Bone marrow (tissue), 2 donors: ENCODE measurements around the gene BATF3.
A peak's percentile ranks its signal among the peaks of the same experiment; 100 is the strongest.

Experiments
- DNase-seq, 2 donors: peaks; one replicate each; lab custom pipeline; 2025; lab: John Stamatoyannopoulos, UW

Gene BATF3

DNA sequence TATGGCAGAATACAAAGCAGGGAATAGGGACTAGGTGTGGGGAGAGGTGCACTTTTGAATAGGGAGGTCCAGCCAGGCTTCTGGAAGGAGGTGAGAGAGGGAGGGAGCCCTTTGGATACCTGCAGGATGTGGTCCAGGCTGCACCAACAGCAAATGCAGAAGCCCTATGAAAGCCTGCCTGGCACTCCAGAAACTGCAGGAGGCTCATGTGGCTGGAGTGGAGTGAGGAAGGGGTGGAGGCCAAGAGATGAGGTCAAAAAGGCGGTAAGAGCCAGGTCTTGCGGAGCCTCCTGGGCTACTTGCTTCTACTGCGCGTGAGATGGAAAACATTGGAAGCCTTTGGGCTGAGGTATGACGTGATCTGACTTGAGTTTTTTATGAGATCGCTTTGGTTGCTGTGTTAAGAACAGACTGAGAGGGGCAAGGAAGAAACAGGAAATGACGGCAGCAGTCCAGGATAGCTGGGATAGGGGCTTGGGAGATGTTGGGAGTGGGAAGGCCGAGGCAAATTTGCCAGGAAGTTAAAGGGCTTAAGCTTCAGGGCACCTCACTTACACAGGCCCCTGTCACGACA, 4.4 kb upstream of the BATF3 start:
- no peak for DNase-seq

DNA sequence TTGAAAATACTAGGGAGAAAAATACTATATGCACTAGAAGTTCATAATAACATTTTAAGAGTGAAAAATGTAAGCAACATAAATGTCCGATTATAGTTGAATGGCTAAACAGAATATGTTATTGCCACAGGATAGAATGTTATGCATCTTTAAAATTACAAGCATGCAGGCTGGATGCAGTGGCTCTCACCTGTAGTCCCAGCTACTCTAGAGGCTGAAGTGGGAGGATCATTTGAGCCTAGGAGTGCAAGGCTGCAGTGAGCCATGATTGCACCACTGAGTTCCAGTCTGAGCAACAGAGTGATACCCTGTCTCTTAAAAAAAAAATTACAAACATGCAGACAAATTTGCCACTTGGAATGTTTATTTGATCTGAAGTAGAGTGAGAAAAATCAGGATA, 3.0 kb upstream of the BATF3 start:
- no peak for DNase-seq

DNA sequence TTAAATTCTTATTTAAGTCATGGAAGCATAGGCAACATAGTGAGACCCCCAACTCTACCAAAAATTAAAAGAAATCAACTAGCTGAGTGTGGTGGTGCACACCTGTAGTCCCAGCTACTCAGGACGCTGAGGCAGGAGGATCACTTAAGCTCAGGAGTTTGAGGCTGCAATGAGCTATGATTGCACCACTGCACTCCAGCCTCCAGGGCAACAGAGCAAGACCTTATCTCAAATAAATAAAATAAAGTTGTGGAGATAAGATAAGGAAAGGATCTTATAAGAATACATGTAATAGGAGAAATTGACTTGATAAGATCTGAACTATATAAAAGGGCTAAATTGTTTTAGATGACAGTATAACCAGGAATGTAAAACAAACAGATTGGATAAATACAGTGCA, 2.3 kb upstream of the BATF3 start:
- DNase-seq, result no peak

DNA sequence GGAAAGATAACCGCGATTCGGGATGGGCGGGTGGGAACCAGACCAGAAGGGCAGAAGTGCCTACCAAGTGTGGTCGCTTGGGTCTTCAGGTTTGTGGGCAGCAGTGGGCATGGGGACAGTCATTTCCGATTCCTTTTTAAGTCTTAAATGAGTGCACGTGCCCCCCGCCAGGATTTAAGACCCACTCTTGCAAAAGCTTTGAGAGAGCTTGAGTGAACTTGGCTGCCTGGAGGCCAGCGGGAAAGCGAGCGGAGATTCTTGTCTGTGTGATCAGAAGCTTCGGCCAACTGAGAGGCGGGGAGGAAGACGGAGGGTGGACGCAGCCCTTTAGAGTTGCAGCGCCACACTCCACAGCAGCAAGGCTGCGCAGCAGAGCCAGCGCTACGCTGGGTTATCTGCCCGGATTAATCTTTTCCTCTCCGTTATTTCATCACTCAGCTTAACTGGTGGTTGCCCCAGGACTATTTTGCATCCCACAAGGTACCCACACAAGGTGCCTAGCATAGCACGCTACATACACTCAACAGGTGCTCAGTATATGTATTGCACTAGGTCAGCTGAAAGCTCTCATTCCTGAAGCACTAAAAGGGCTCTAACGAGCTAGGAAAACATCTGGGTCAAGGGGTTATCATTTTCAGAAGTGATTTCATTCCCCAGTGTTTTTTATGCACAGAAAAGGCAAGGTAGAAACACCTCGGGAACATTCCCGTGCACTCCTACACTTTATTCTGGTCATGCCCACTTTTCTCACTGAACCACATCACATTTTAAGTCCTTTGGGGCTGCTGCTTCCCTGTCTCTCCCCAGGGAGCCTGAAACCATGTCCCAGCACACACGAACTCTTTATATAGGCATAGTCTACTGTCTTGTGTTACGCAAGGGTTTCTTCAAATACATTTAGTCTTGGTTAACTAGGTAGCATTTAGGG, 1.5 kb upstream of the BATF3 start:
- no peak for DNase-seq

DNA sequence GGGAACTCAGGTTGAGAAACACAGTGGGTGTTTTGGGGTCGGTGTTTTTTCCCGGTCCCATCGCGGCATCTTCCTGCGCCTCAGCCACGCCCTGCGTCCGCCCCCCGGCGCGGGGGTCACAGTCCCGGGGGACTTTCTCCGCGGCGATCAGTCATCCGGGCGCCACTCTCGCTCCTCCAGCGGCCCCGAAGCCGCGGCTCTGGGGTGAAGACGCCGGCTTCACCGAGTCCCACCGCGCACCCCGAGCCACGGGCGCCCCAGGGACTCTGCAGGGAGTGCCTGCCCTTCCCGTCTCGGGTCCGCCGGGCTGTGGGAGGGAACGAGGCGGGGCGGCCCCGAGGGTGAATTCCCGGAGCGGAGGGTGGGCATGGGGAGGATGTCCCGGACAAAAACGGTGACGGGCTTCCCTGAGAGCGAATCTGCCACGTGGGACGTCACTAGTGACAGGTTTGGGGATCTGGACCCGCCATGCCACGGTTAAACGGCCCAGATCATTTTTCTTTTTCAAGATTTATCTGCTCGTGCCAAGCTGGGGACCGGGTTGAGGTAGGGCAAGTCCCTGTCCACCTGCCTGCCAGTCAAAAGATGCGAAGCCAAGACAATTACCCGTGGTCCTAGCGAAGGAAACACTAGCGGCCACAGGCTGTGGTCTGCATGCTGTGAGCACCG, 717 bp upstream of the BATF3 start:
- no peak for DNase-seq

DNA sequence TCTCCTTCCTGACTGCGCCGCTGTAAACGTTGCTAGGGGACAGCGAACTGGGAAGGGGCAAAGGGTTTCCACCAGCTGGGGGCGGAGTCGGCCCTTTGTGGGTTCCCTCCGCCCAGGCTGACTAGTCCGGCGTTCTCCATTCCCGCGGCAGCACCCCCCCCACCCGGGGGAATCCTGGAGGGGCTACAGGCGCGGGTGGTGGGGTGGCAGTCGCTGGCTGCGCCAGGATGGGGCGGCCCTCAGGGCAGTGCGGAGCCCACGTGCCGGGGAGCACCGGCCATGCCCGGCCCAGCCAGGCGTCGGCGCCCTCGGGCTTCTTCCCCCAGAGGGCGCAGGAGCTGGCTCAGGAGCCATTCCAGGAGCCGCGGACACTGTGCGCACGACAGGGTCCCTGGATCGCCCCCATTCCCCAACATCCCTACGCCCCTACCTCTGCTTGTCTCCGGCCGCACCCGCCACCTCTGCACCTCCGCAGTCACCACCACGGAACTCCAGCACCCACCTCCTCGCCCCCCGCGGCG, 476 bp downstream of the BATF3 start:
- peak in 1 of 2 donors; percentile 35 for DNase-seq

DNA sequence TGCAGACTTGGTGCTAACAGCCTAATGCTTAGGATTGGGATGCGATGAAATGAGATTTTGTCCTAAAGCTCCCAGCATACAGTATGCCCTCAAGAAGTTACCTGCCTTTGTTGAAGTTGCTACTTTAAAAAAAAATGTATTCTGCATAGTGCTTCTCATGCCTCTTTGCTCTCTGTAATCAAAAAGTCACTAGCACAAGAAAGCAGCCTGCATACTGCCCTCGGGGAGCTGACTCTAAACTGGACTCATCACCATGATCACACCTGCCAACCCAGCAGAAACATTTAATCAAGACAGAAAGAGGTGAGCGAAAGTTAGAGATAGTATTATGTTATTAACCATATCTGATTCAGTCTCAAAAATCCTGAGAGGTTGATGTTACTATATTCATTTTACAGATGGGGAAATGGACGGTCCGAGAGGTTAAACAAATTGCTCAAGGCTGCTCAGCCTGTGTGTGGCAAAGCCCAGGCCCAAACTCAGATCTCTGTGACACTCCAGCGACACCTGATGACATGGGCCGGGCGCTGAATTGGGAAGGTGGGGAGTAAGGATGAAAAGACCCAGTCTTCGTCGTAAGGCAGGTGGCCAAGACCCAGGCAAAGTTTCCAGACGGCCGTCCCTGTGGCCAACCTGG, 1.1 kb downstream of the BATF3 start:
- no peak for DNase-seq

DNA sequence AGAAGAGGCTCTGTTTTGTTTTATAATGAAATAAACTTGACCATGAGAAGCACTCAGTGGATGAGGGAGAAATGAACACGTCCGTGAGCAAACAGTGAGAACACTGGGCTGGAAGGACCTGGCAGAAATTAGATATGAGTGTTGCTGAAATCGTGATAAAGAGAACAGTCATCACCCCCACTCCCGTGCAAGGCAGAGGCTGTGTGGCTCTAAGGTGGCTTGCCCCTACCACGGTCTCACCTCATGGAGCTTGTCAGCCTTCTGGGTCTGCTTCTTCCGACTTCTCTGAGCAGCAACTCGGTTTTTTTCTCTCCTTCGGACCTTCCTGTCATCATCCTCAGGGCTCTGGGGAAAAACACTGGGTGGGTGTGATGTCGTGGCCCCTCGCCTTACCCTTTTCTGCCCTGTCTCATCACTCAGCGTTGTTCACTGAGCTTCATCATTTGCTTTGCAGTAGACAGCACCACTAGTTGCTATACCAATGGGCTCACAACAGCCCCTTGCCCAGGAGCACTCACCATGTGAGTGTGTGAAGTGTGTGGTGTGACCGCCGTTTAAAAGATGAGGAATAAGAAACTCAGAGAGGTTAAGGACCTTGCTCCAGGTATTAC, 2.8 kb downstream of the BATF3 start:
- no peak for DNase-seq

DNA sequence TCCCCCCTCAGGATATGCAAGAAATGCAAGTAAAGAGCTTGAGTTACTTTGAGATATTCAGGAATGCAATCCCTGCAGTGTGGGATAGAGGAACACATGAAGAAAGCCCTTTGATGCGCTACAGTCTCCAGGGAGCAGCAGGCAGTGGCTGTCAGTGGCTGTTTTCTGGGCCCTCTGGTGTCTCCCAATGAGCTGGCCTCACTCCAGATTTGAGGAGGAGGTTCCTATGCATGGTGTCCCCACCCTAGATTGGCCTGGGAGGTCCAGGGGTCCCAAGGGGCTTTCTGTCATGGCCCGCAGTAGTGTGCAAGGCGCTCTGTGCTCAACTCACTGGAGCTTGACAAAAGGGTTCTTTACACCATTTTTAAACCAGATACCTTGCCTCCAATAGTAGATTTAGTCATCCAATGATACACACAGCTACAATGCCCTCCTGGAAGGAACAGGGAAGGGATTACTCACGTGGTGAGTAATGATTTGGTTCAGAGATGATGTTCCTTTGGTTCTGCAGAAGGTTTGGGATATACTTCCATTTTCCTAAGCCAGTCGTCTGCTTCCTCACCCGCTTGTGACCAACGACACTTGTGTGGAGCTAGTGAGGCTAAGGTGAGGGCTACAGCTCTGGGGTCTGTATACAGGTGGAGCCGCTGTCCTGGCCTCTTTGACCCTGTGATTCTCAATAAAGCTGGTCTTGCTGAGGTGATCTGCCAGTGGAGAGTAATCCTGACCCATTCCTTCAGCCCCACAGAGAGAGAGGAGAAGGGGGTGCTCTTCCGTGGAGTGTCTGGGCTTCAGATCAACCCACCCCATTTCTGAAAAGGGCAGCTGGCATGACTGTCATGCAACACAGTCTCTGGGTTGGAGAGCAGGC, 6.6 kb downstream of the BATF3 start:
- DNase-seq, result no peak

DNA sequence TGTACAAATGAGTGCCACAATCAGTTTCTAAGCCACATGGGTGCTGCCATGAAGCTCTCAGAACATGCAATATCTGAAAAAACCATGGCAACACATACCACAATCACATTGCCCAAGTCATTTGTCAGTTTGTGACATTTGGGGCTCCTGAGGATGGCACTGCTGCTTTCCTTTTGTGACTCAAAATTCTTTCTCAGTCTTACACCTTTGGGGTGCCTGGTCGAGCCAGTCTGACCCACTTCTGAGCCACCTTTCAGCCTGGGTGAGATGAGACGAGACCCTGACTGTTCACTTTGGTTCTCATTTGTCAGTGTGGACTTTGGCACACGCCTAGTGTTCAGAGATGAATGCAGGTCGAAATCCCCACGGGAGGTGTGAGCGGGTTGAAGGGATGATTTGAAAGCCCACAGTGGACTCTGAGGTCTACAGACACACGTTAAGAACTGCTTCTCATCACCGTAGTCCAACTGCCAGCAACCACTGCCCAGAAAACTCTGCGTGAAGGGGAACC, 8.0 kb downstream of the BATF3 start:
- no peak for DNase-seq

DNA sequence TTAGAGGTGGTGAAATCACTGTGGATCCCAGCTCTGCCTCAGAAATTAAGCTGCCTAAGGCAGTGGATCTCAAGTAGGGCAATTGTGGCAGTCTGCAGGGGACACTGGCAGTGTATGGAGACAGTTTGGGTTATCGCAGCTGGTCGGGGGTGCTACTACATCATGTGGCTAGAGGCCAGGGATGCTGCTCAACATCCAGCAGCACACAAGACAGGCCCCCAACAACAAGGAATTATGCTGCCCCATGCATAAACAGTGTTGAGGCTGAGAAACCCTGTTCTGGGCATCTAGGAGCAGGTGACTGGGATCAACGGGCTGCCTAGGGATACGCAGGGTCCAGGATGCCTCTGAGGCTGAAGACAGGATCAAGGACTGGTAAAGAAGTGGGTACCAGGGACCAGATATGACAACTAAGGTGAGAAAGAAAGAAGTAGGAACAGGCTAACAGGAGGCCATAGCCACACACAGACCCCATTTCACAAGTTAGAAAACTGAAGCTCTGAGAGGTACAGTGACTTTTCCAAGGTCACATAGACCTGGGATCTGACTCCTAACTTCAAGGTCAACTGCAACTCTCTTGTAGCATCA, 8.7 kb downstream of the BATF3 start:
- no peak for DNase-seq

DNA sequence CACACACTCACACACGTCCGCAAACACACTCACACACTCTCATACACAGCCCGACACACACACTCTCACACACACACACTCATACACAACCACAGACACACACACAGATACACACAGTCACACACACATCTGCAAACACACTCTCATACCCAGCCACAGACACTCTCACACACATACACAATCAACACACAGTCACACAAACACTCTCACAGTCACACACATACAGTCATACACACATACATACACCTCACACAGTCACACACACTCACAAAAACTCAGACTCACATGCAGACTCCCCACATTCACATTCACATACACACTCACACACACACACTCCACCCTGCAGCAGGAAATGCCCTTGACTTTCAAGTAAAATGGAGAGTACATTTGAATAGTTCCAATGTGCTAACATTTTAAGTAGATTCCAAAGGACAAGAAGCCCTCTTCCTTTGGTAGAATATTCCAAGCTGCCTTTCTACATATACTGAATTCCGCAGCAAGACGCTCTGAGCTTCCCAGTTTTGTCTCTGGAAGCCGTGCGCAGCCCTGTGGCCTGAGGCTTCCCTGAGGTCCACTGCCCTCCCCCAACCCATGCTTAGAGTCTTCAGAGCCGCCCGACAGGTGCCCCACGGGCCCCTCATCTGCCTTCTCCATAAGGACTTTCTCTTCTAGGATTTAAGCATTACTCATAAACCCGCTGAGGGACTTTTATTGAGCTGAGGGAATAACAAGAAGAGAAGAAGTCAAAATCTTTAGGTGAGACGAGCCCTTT, 9.7 kb downstream of the BATF3 start:
- no peak for DNase-seq

DNA sequence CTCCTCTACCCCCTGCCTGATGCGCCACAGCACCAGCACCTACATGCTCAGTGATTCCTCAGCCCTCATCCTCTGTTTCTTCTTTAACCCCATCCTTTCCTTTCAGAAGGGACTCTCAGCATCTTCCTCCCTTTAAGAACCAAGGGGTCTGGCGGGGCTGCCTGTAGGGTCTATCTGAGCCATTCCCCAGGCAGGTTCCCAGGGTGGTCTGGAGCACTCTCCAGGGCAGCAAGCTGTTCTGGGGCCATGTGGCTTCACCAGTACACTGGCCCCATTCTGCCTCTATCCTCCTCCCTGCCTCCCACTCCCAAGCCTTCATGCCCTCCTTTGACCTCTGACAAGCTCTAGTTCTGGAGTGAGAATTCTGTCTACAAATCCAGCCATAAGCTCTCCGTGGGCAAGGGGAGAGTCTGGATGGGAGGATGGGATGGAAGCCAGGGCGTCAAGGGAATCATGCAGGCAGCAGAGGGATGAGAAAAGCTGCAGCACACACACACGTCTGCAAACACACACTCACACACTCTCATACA, 10.4 kb downstream of the BATF3 start:
- no peak for DNase-seq

DNA sequence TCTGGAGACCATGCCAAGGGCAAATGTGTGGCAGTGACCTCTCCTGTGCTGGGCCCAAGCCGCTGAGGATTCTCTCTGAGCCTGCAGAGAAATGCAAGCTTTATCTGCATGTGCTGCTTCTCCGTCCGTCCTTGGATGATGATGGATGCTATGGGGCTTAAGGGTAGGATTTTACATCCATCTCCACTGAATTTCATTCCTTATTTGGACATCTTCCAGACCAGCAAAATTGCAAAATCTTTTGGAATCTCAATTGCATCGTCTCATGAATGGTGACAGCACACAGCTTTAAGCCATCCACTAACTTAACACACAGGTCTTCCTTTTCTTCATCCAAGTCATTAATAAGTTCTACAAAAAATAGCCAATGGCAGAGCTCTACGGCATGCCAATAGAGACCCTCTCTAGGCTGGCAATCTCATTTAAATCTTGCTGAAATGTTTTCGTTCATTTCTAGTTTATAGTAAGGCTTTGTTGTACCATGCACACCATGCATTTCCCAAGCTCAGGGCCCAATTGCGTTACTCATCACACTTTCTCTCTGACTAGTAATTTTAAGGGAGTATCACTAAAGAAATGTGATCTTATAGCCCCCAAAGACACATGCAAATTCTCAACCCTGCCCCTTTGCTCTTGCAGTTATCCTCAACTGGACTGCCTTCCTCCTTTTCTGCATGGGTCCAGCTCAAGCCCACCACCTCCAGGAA, 11.1 kb downstream of the BATF3 start:
- no peak for DNase-seq

DNA sequence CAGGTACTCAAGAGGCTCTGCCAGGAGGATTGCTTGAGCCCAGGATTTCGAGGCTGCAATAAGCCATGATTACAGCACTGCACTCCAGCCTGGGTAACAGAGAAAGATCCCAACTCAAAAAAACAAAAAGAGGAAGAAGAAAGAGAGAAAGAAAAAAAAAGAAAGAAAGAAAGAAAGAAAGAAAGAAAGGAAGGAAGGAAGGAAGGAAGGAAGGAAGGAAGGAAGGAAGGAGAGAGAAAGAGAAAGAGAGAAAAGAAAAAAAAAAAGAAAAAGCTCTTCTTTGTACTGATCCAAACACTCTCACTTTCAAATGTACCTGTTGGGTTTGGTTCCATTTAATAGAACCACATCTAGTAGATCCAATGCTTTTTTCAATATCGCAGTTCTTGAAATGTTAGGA, 11.8 kb downstream of the BATF3 start:
- DNase-seq, result no peak

DNA sequence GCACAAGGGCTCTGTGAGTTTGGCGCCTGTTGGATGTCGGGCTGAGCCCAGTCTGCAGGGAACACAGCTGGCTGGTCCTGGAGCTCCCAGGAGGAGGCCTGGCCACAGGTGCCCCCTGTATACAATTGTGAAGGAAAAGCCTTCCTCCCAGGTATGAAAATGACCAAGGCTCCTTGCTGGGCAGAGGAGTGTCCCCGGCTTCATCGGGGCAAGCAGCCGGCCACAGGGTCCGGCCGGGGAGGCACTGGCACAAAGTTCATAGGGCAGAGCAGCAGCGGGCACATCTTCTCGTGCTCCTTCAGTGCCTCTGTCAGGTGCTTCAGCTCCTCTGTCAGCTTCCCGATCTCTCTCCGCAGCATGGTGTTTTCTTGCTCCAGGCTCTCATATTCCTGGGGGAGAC, 13.0 kb downstream of the BATF3 start:
- no peak for DNase-seq

DNA sequence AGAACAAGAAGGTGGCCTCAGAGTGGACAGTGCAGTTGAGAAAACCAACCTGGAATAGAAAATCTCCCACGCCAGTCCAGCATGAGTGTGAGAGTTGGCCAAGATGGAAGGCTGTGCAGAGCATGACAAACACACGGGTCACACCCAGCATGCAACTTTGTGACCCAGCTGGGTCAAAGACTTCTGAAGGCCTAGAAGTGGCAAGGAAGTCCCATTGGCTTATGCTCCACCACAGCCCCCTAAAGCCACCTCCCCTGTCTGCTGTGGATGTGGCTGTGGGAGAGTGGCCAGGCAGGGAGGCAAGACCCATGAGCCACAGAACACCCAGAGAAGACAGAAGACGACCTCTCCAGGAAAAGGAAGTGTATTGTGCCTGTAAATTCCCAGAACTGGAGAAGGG, 13.6 kb downstream of the BATF3 start:
- no peak for DNase-seq

DNA sequence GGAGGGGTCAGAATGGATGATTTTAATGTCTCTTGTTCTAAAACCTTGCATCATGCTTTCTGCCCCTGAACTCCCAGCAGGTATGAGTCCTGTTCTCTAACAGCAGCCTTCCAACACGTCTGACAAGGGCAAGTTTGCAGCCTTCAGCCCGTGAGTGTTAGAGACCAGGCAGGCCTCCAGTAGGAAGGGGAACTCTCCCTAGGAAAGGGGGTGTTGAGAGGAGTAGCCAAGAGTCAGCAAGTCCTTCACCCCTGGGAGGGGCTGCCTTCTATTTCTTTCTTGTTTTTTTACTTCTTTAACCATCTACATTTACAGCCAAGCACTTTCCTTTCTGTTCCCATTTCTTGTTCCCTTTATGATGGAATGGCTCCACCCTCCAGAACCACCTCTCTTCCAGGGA, 14.2 kb downstream of the BATF3 start:
- no peak for DNase-seq
